ENCODE results near the gene LAMP1.

GRCh38 chr13:113273851-113274590 lies 23.0 kb upstream of the LAMP1 start:
- TF ChIP-seq CTCF (IDR thresholded peaks at IDR 0.05; ENCODE audit: low read depth, low read length, poor library complexity, severe bottlenecking) (no peak), EZH2phosphoT487 (IDR thresholded peaks at IDR 0.05; ENCODE audit: borderline replicate concordance, low read length) (no peak)

Data from DOHH2 (cell line).